Adrenal gland (tissue), 5 donors: Measurements from ENCODE around the gene ATP23.

ENCODE experiments used
- CTCF ChIP-seq, 6 experiments: fragments of 450-650 bp in 4 of 6; fragments of 200-600 bp in 2 of 6; sonication (generic) in 1 of 6; IDR thresholded peaks; 1 replicate in 5 of 6; 2 replicates in 1 of 6; pipeline versions ENCODE4 v1.5.1 to v1.8.0; 2016 to 2021; ENCODE audit warnings: antibody characterized with exemption in 6 of 6, mild to moderate bottlenecking in 2 of 6, moderate library complexity in 1 of 6
- POLR2A ChIP-seq, 2 donors: fragments of 450-650 bp; IDR thresholded peaks; one replicate each; pipeline ENCODE4 v1.6.1; 2017; ENCODE audit warnings: antibody characterized with exemption in 2 of 2, mild to moderate bottlenecking in 2 of 2, moderate library complexity in 1 of 2
- donor health status: DM: no; HTN: no; CAD: no.

DNA sequence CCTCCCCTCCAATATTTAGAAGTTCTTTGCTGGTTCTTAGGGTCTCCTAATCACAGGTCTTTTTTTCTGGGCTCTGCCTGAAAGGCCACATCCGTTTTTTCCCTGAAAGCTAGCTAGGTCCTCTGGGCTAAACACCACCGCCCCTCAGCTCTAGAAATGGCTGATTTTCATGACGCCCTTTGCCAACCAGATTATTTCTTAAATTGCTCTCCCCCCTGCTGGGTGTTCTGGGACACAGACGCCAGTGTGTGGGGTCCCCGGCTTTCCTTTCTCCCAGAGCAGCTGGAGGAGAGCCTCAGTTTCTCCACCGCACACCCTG, 45.3 kb upstream of the ATP23 start:
- TF ChIP-seq CTCF (IDR thresholded peaks at IDR 0.05) (peak in 2 of 6 experiments; percentile 14 to 17), POLR2A (IDR thresholded peaks at IDR 0.05) (no peak)
